Transverse colon (tissue), 4 donors: ENCODE results near the gene PFKFB4. TPM values are rescaled to one million over a fixed set of nuclear protein-coding genes. Genes with fewer than 3 reads are reported as not detected.
"Not testable (repeated sequence)": the region's sequence is repeated elsewhere in the genome, so short reads cannot be mapped to it uniquely, and the experiment has no call there.

Source experiments
- DNase-seq: peaks from one replicate; pipeline ENCODE4 v3.0.0-alpha.2; 2019
- H3K27ac ChIP-seq, 4 donors: fragments of 200-600 bp; sonication (generic); 2 replicates each; pipeline ENCODE4 v1.5.1; 2016 to 2018; ENCODE audit warnings: inconsistent platforms in 4 of 4
- H3K27me3 ChIP-seq: fragments of 200-600 bp; sonication (generic); 2 replicates; pipeline ENCODE4 v1.5.1; 2017; ENCODE audit warnings: inconsistent platforms
- H3K36me3 ChIP-seq, 4 donors: fragments of 200-600 bp; sonication (generic); 2 replicates each; pipeline ENCODE4 v1.5.1; 2017 to 2019; ENCODE audit warnings: inconsistent platforms in 4 of 4
- H3K4me1 ChIP-seq, 4 donors: fragments of 200-600 bp; sonication (generic); 2 replicates each; pipeline ENCODE4 v1.5.1; 2017 to 2020; ENCODE audit warnings: inconsistent platforms in 4 of 4
- H3K4me3 ChIP-seq, 4 donors: fragments of 200-600 bp; sonication (generic); 1 replicate in 1 of 4; 2 replicates in 3 of 4; pipeline versions ENCODE4 v1.5.1 to v1.6.1; 2017 to 2019; ENCODE audit warnings: inconsistent platforms in 4 of 4
- H3K9me3 ChIP-seq, 2 donors: fragments of 200-600 bp; sonication (generic); 2 replicates each; pipeline ENCODE4 v1.5.1; 2017 to 2019; ENCODE audit warnings: inconsistent platforms in 2 of 2
- EP300 ChIP-seq: sonication (generic); formaldehyde crosslinking; IDR thresholded peaks from one replicate; pipeline ENCODE4 v1.6.1; 2017; ENCODE audit warnings: antibody characterized with exemption, low read depth
- POLR2A ChIP-seq: fragments of 450-650 bp; IDR thresholded peaks from one replicate; pipeline ENCODE4 v1.6.1; 2016; ENCODE audit warnings: antibody characterized with exemption, mild to moderate bottlenecking, moderate library complexity
- POLR2AphosphoS5 ChIP-seq, 3 donors: sonication (generic); formaldehyde crosslinking; IDR thresholded peaks; one replicate each; pipeline ENCODE4 v1.6.1; 2016; ENCODE audit warnings: antibody characterized with exemption in 3 of 3
- WGBS, 2 donors: methylation state at CpG; one replicate each; pipeline ENCODE4 v1.1.5; 2018; ENCODE audit warnings: low coverage in 1 of 2; 5-methylcytosine and 5-hydroxymethylcytosine counted together
- in situ Hi-C, 4 donors: fragments of 200-750 bp; cut with MboI; loops; one replicate each; pipeline versions ENCODE4 v1.15.0 to v1.15.1; 2017; ENCODE audit warnings: low sequenced_read_pairs in 3 of 4, low pct_ligation_motif_present in 1 of 4, low pct_unique_long_range_greater_than_20kb in 1 of 4
- intact Hi-C: fragments of 100-400 bp; cut with DNase I; formaldehyde crosslinking; loops from one replicate; pipeline ENCODE4 v1.15.1; 2023; ENCODE audit warnings: low total_unique reads
- total RNA-seq, 4 donors: library from RNA; depleted of rRNA; stranded (reverse); fragments of >200 nt; gene quantifications; one replicate each; pipeline ENCODE4 v1.1.0, GENCODE V29; 2016
- TF ChIP-seq, protein P1 (sequence below), 5 experiments: fragments of 200-600 bp in 3 of 5; fragments of 450-650 bp in 2 of 5; sonication (generic) in 3 of 5; IDR thresholded peaks; 1 replicate in 2 of 5; 2 replicates in 3 of 5; pipeline ENCODE4 v1.5.1; 2016 to 2017; ENCODE audit warnings: antibody characterized with exemption in 5 of 5, inconsistent platforms in 3 of 5, mild to moderate bottlenecking in 2 of 5, moderate library complexity in 1 of 5

Gene PFKFB4
- total RNA-seq, 4 donors from 2014 or later = 0.37 to 7.9 (median 6.7) TPM

GRCh38 chr3:48535578-48535977 lies 21.0 kb downstream of the PFKFB4 start:
- WGBS, 2 donors = 96% methylated on average over 4 of the region's 4 CpGs; no CpG with 5 or more reads in 1 of the 2 donors
- in situ Hi-C loops = no loop called here
- no peaks in the 10 kb centered on the region for H3K4me1 ChIP-seq
- H3K27ac ChIP-seq = no peak overlapping the region
- intact Hi-C loops = no loop called here
- no peak for DNase-seq
- H3K9me3 ChIP-seq = no peaks in the 10 kb centered on the region
- no peaks in the 10 kb centered on the region for H3K27me3 ChIP-seq
- no peaks in the 10 kb centered on the region for H3K36me3 ChIP-seq
- no peak overlapping the region for H3K4me3 ChIP-seq
- TF ChIP-seq EP300 (no peak), POLR2A (no peak), POLR2AphosphoS5 (IDR thresholded peaks at IDR 0.05) (no peak)
- TF ChIP-seq, protein P1, sequence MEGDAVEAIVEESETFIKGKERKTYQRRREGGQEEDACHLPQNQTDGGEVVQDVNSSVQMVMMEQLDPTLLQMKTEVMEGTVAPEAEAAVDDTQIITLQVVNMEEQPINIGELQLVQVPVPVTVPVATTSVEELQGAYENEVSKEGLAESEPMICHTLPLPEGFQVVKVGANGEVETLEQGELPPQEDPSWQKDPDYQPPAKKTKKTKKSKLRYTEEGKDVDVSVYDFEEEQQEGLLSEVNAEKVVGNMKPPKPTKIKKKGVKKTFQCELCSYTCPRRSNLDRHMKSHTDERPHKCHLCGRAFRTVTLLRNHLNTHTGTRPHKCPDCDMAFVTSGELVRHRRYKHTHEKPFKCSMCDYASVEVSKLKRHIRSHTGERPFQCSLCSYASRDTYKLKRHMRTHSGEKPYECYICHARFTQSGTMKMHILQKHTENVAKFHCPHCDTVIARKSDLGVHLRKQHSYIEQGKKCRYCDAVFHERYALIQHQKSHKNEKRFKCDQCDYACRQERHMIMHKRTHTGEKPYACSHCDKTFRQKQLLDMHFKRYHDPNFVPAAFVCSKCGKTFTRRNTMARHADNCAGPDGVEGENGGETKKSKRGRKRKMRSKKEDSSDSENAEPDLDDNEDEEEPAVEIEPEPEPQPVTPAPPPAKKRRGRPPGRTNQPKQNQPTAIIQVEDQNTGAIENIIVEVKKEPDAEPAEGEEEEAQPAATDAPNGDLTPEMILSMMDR (IDR thresholded peaks at IDR 0.05) = no peak

GRCh38 chr3:48532977-48533337 lies 23.6 kb downstream of the PFKFB4 start:
- no peaks in the 10 kb centered on the region for H3K9me3 ChIP-seq
- in situ Hi-C loops (no loop called here), intact Hi-C loops (no loop called here)
- TF ChIP-seq, protein P1 (IDR thresholded peaks at IDR 0.05) = no peak
- TF ChIP-seq EP300 (no peak), POLR2AphosphoS5 (IDR thresholded peaks at IDR 0.05) (no peak), POLR2A (no peak)
- no peak overlapping the region for H3K4me3 ChIP-seq
- DNase-seq = no peak
- H3K4me1 ChIP-seq = no peaks in the 10 kb centered on the region
- 74 to 78% methylated on average over 2 of the region's 2 CpGs for WGBS, 2 donors
- H3K36me3 ChIP-seq = no peaks in the 10 kb centered on the region
- no peak overlapping the region for H3K27ac ChIP-seq
- no peaks in the 10 kb centered on the region for H3K27me3 ChIP-seq

GRCh38 chr3:48532271-48532976 lies 24.2 kb downstream of the PFKFB4 start:
- Histone ChIP-seq H3K4me3 (no peak overlapping the region), H3K27ac (no peak overlapping the region), H3K27me3 (no peaks in the 10 kb centered on the region), H3K9me3 (no peaks in the 10 kb centered on the region), H3K4me1 (no peaks in the 10 kb centered on the region), H3K36me3 (no peaks in the 10 kb centered on the region)
- intact Hi-C loops (no loop called here), in situ Hi-C loops (no loop called here)
- 84 to 92% methylated on average over 5 to 6 of the region's 6 CpGs for WGBS, 2 donors
- DNase-seq = no peak
- TF ChIP-seq, protein P1 (IDR thresholded peaks at IDR 0.05) = no peak
- TF ChIP-seq POLR2AphosphoS5 (IDR thresholded peaks at IDR 0.05) (no peak), POLR2A (no peak), EP300 (no peak)

GRCh38 chr3:48530701-48531100 lies 25.9 kb downstream of the PFKFB4 start:
- H3K4me3 ChIP-seq, H3K36me3 ChIP-seq, H3K27ac ChIP-seq, H3K27me3 ChIP-seq, DNase-seq, intact Hi-C loops, H3K4me1 ChIP-seq, in situ Hi-C loops, H3K9me3 ChIP-seq: not testable (repeated sequence)
- 89 to 100% methylated on average over 4 of the region's 4 CpGs for WGBS, 2 donors

DNA sequence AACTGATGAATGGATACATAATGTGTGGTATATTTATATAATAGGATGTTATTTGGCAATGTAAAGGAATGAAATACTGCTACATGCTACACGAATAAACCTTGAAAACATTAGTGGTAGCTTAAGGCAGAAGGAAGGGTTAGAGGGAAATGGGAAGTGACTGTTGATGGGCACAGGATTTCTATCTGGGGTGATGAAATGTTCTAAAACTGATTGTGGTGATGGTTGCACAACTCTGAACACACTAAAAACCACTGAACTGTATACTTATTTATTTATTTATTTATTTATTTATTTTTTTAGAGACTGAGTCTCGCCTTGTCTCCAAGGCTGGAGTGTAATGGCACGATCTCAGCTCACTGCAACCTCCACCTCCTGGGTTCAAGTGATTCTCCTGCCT lies 27.8 kb downstream of the PFKFB4 start:
- DNase-seq = no peak
- no peaks in the 10 kb centered on the region for H3K27me3 ChIP-seq
- H3K36me3 ChIP-seq = no peaks in the 10 kb centered on the region
- no peaks in the 10 kb centered on the region for H3K4me1 ChIP-seq
- 84 to 86% methylated on average over 3 of the region's 3 CpGs for WGBS, 2 donors
- in situ Hi-C loops = no loop called here
- no peaks in the 10 kb centered on the region for H3K9me3 ChIP-seq
- TF ChIP-seq POLR2AphosphoS5 (IDR thresholded peaks at IDR 0.05) (no peak), POLR2A (no peak), EP300 (no peak)
- TF ChIP-seq, protein P1 (IDR thresholded peaks at IDR 0.05) = no peak
- no peak overlapping the region for H3K4me3 ChIP-seq
- H3K27ac ChIP-seq = no peak overlapping the region
- intact Hi-C loops = no loop called here
